Measurements from ENCODE around the gene RIOK2.

The RIOK2 gene

GRCh38 chr5:97115932-97116331, 67.1 kb downstream of the RIOK2 start:
- Histone ChIP-seq H2AFZ (no peak overlapping the region), H3K79me2 (no peaks in the 10 kb centered on the region), H3K9me3 (ENCODE audit: control insufficient read depth, low read length) (no peaks in the 10 kb centered on the region), H3K36me3 (ENCODE audit: control insufficient read depth, insufficient read depth, low read length) (no peaks in the 10 kb centered on the region), H3K9ac (no peak overlapping the region), H3K4me3 (ENCODE audit: low read depth, low read length) (no peak overlapping the region), H3K27me3 (ENCODE audit: control insufficient read depth, insufficient read depth, low read length) (no peaks in the 10 kb centered on the region), H3K4me1 (no peaks in the 10 kb centered on the region), H3K4me2 (ENCODE audit: low read length) (no peak overlapping the region), H3K27ac (no peak overlapping the region)
- TF ChIP-seq CTCF (IDR thresholded peaks at IDR 0.05), result no peak

GRCh38 chr5:97112230-97112629, 70.8 kb downstream of the RIOK2 start:
- no peaks in the 10 kb centered on the region for H3K36me3 ChIP-seq (ENCODE audit: control insufficient read depth, insufficient read depth, low read length)
- H3K9me3 ChIP-seq (ENCODE audit: control insufficient read depth, low read length), result no peaks in the 10 kb centered on the region
- no peak for TF ChIP-seq CTCF (IDR thresholded peaks at IDR 0.05)
- H2AFZ ChIP-seq, result no peak overlapping the region
- no peak overlapping the region for H3K4me2 ChIP-seq (ENCODE audit: low read length)
- H3K4me1 ChIP-seq, result no peaks in the 10 kb centered on the region
- no peak overlapping the region for H3K9ac ChIP-seq
- no peaks in the 10 kb centered on the region for H3K27me3 ChIP-seq (ENCODE audit: control insufficient read depth, insufficient read depth, low read length)
- H3K4me3 ChIP-seq (ENCODE audit: low read depth, low read length), result no peak overlapping the region
- H3K79me2 ChIP-seq, result no peaks in the 10 kb centered on the region
- H3K27ac ChIP-seq, result no peak overlapping the region

DNA sequence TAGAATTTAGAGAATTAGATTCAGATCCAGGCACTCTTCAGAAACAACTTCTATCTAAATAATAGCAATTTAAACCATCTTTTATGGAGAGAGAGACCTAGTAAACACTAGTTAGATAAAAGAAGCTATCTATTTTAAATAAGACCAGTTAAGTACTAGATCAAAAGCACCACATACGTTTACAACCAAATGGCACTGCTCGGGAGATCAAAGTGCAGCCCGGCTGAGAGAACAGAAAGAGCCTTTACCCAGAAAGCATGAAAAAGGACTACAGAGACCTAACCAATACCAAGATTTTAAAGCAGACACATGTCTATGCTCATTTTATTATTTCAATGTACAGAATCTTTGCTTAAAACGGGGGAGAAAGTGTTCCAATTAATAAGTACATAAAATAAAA, 71.4 kb downstream of the RIOK2 start:
- no peak overlapping the region for H3K4me3 ChIP-seq (ENCODE audit: low read depth, low read length)
- no peak overlapping the region for H2AFZ ChIP-seq
- H3K9ac ChIP-seq, result no peak overlapping the region
- no peaks in the 10 kb centered on the region for H3K9me3 ChIP-seq (ENCODE audit: control insufficient read depth, low read length)
- no peak overlapping the region for H3K4me2 ChIP-seq (ENCODE audit: low read length)
- no peak for TF ChIP-seq CTCF (IDR thresholded peaks at IDR 0.05)
- H3K36me3 ChIP-seq (ENCODE audit: control insufficient read depth, insufficient read depth, low read length), result no peaks in the 10 kb centered on the region
- H3K27ac ChIP-seq, result no peak overlapping the region
- H3K79me2 ChIP-seq, result no peaks in the 10 kb centered on the region
- H3K4me1 ChIP-seq, result no peaks in the 10 kb centered on the region
- H3K27me3 ChIP-seq (ENCODE audit: control insufficient read depth, insufficient read depth, low read length), result no peaks in the 10 kb centered on the region

DNA sequence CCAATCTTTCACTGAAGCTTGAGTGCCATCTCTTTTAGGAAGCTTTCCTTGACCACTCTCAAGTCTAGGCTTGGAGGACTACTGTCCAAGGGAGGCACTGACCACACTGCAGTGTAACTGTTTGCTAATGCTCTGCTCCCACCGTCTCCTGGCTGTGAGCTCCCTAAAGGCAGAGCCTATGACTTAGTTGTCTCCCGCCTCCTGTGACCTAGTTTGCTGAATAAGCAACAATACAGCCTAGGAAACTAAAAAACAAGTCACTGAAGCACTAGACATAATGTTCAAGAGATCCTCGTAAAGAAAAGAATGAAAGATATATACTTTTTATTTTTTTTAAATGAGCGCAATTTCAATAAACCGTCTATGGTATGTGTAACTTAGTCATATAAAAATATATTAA, 72.0 kb downstream of the RIOK2 start:
- no peaks in the 10 kb centered on the region for H3K36me3 ChIP-seq (ENCODE audit: control insufficient read depth, insufficient read depth, low read length)
- no peaks in the 10 kb centered on the region for H3K27me3 ChIP-seq (ENCODE audit: control insufficient read depth, insufficient read depth, low read length)
- H3K9me3 ChIP-seq (ENCODE audit: control insufficient read depth, low read length), result no peaks in the 10 kb centered on the region
- H3K4me1 ChIP-seq, result no peaks in the 10 kb centered on the region
- no peak overlapping the region for H3K4me2 ChIP-seq (ENCODE audit: low read length)
- H2AFZ ChIP-seq, result no peak overlapping the region
- H3K27ac ChIP-seq, result no peak overlapping the region
- H3K9ac ChIP-seq, result no peak overlapping the region
- H3K79me2 ChIP-seq, result no peaks in the 10 kb centered on the region
- TF ChIP-seq CTCF (IDR thresholded peaks at IDR 0.05), result no peak
- no peak overlapping the region for H3K4me3 ChIP-seq (ENCODE audit: low read depth, low read length)

All from parathyroid adenoma (tissue), 2 donors.